DND-41 (cell line): Measurements from ENCODE around the gene FAM43A.

Source experiments
- ATAC-seq: fragments of 200-7000 bp; cut with Tn5 transposase; 3 replicates; pipeline ENCODE4 v1.9.1; 2021; ENCODE audit warnings: low read depth; ENCODE audit not compliant: insufficient read depth
- DNase-seq: peaks from one replicate; pipeline ENCODE4 v3.0.0-alpha.2; 2020
- H2AFZ ChIP-seq: 2 replicates; pipeline ENCODE4 v1.6.0; 2012; ENCODE audit warnings: low read depth, low read length
- H3K27ac ChIP-seq: 2 replicates; pipeline ENCODE4 v1.5.1; 2012; ENCODE audit warnings: low read length, inconsistent platforms
- H3K27me3 ChIP-seq: fragments of 200-600 bp; sonication (generic); 2 replicates; pipeline ENCODE4 v1.6.0; 2012; ENCODE audit warnings: low read length, mild to moderate bottlenecking, inconsistent platforms; ENCODE audit not compliant: insufficient read depth, poor library complexity
- H3K36me3 ChIP-seq: 2 replicates; pipeline ENCODE4 v1.5.1; 2012; ENCODE audit warnings: low read length, inconsistent platforms; ENCODE audit not compliant: insufficient read depth
- H3K4me1 ChIP-seq: 2 replicates; pipeline ENCODE4 v1.5.1; 2012; ENCODE audit warnings: mild to moderate bottlenecking, low read length; ENCODE audit not compliant: insufficient read depth
- H3K4me2 ChIP-seq: 2 replicates; pipeline ENCODE4 v1.6.0; 2012; ENCODE audit warnings: mild to moderate bottlenecking, moderate library complexity, low read length, inconsistent platforms; ENCODE audit not compliant: insufficient read depth
- H3K4me3 ChIP-seq, 2 experiments: fragments of 200-600 bp in 1 of 2; shearing (Covaris generic) in 1 of 2; 2 replicates each; pipeline ENCODE4 v1.5.1; 2012 to 2016; ENCODE audit warnings: inconsistent platforms in 2 of 2, low read length in 2 of 2, mild to moderate bottlenecking in 2 of 2, low read depth in 1 of 2, moderate library complexity in 1 of 2
- H3K79me2 ChIP-seq: 2 replicates; pipeline ENCODE4 v1.6.0; 2012; ENCODE audit warnings: low read length, inconsistent platforms; ENCODE audit not compliant: insufficient read depth
- H3K9ac ChIP-seq: 2 replicates; pipeline ENCODE4 v1.6.0; 2012; ENCODE audit warnings: low read depth, mild to moderate bottlenecking, inconsistent platforms, low read length, moderate library complexity
- H3K9me3 ChIP-seq: 2 replicates; pipeline ENCODE4 v1.5.1; 2012; ENCODE audit warnings: low read length, moderate library complexity, mild to moderate bottlenecking, inconsistent platforms; ENCODE audit not compliant: insufficient read depth, severe bottlenecking
- H4K20me1 ChIP-seq: 2 replicates; pipeline ENCODE4 v1.6.0; 2012; ENCODE audit warnings: low read length; ENCODE audit not compliant: insufficient read depth
- EZH2 ChIP-seq: IDR thresholded peaks from 3 replicates; pipeline ENCODE4 v1.6.1; 2012; ENCODE audit warnings: borderline replicate concordance, low read depth, mild to moderate bottlenecking, moderate library complexity, low read length, inconsistent platforms; ENCODE audit not compliant: severe bottlenecking
- TF ChIP-seq, protein P1 (sequence below): IDR thresholded peaks from 2 replicates; pipeline ENCODE4 v1.5.1; 2012; ENCODE audit warnings: borderline replicate concordance, low read length, moderate library complexity, mild to moderate bottlenecking; ENCODE audit not compliant: poor library complexity, severe bottlenecking; ENCODE audit errors: extremely low read depth

FAM43A gene

DNA sequence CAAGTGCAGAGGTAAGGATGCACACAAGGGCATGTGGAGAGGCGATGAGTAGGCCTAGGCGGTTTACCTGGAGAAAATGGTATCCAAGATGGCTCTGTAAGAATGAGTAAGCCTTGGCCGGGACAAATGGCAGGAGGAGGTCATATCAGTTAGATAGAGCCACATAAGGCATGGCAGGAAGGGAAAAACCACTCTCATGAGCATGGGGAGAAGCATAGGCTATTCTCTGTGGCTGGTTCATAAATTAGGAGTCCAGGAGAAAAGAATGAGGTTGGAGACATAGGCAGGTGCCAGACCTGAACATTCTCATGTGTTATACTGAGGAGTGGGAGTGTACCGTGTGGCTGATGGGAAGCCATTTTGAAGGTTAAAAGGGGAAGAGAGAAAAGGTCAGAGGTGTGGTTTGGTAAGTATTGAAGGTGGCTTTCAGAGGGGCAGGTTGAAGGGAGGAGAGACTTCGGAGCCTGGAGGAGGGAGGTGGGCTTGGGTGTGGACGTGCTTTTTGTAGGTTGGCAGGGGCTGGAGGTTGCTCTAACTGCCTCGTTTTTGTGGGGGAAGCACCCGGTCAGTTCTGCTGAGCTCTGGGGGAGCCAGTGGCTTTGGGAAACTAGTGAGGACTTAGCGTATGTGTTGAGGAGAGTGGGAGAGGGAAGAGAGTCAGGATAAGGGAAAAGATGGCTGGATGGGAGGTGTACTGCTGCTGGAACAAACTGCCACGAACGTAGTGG lies 4.6 kb upstream of the FAM43A start:
- TF ChIP-seq, protein P1, sequence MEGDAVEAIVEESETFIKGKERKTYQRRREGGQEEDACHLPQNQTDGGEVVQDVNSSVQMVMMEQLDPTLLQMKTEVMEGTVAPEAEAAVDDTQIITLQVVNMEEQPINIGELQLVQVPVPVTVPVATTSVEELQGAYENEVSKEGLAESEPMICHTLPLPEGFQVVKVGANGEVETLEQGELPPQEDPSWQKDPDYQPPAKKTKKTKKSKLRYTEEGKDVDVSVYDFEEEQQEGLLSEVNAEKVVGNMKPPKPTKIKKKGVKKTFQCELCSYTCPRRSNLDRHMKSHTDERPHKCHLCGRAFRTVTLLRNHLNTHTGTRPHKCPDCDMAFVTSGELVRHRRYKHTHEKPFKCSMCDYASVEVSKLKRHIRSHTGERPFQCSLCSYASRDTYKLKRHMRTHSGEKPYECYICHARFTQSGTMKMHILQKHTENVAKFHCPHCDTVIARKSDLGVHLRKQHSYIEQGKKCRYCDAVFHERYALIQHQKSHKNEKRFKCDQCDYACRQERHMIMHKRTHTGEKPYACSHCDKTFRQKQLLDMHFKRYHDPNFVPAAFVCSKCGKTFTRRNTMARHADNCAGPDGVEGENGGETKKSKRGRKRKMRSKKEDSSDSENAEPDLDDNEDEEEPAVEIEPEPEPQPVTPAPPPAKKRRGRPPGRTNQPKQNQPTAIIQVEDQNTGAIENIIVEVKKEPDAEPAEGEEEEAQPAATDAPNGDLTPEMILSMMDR: no peak
- no peak for TF ChIP-seq EZH2
- H3K4me3 ChIP-seq: no peak overlapping the region
- ATAC-seq: no peak
- H3K4me2 ChIP-seq: no peak overlapping the region
- no peak overlapping the region for H2AFZ ChIP-seq
- H3K4me1 ChIP-seq: peaks cover 7% of the 10 kb centered on the region
- no peak overlapping the region for H3K9ac ChIP-seq
- H3K36me3 ChIP-seq: no peaks in the 10 kb centered on the region
- no peak for DNase-seq
- no peaks in the 10 kb centered on the region for H4K20me1 ChIP-seq
- no peaks in the 10 kb centered on the region for H3K79me2 ChIP-seq
- H3K27ac ChIP-seq: no peak overlapping the region
- no peaks in the 10 kb centered on the region for H3K27me3 ChIP-seq
- no peaks in the 10 kb centered on the region for H3K9me3 ChIP-seq

DNA sequence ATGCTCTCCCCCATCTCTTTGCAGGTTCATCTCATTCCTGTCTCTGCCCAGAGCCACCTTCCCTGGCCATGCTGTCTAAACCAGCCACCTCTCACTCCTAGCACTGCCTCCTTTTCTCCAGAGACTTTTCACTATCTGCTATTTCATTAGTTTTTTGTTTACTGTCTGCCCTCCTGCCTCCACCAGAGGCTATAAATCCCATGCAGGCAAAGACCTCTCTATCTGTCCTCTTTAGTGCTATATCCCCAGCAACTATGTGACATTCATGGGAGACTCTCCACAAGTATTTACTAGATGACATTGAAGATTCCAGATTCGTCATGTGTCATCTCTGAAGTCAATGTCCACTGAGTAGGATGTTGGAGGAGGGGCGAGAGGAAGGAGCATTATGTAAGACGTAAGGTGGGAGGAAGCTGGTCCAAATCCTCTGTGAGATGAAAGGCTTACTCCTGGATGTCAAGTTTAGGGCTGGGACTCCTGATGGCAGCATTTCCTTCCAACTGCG lies 3.4 kb upstream of the FAM43A start:
- TF ChIP-seq, protein P1: no peak
- TF ChIP-seq EZH2: no peak
- peak overlapping the region; percentile 41 for H2AFZ ChIP-seq
- no peak overlapping the region for H3K27ac ChIP-seq
- peaks cover 7% of the 10 kb centered on the region for H3K4me1 ChIP-seq
- H3K4me3 ChIP-seq: no peak overlapping the region
- H3K79me2 ChIP-seq: no peaks in the 10 kb centered on the region
- no peaks in the 10 kb centered on the region for H3K27me3 ChIP-seq
- H3K36me3 ChIP-seq: no peaks in the 10 kb centered on the region
- H3K9ac ChIP-seq: no peak overlapping the region
- 0 out of 3 replicates have a peak, but pooled peaks have one; percentile 6 for ATAC-seq
- H3K9me3 ChIP-seq: no peaks in the 10 kb centered on the region
- peak overlapping the region; percentile 34; the same call in 1 of the 2 replicates for H3K4me2 ChIP-seq
- DNase-seq: no peak
- no peaks in the 10 kb centered on the region for H4K20me1 ChIP-seq

DNA sequence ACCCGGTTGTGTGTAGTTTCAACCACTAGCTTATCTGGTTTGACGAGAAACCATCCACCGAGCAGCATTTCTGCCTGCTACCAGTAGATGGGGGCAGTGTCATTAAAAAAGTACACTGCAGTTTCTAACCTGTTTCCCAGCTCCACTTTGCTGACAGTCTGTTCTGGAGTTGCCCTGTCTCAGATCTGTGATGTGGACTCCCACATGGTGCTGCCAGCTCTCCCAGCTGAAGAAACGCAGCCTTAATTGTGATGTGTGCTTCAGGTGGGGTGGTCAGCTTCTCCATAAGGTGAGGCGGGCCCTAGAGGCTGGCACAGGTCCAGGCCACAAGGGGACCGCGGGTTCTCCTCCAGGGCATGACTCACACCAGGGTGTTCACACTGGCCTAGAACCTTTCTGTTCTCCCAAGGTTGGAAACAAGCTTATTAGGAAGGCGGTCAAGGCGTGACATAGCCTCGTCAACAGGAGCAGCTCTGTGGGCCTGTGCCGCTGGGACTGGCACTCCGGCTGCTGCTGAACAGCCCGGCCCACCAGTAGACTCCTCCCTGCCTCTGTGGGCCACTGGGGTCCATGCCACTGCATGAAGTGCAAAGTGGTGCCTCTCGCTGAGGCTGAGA lies 2.9 kb upstream of the FAM43A start:
- H3K27ac ChIP-seq: no peak overlapping the region

More for the DNA sequence above, 2.9 kb upstream of the FAM43A start:
- peak overlapping the region; percentile 34; the same call in 1 of the 2 replicates for H3K4me2 ChIP-seq
- TF ChIP-seq, protein P1: peak; percentile 91
- TF ChIP-seq EZH2: no peak
- peak; percentile 97 for ATAC-seq
- H4K20me1 ChIP-seq: no peaks in the 10 kb centered on the region
- no peak overlapping the region for H3K4me3 ChIP-seq
- no peaks in the 10 kb centered on the region for H3K79me2 ChIP-seq
- no peak overlapping the region for H3K9ac ChIP-seq
- H3K9me3 ChIP-seq: no peaks in the 10 kb centered on the region
- no peaks in the 10 kb centered on the region for H3K36me3 ChIP-seq
- DNase-seq: peak; percentile 71
- no peaks in the 10 kb centered on the region for H3K27me3 ChIP-seq
- peaks cover 7% of the 10 kb centered on the region for H3K4me1 ChIP-seq
- peak overlapping the region; percentile 41 for H2AFZ ChIP-seq
